ENCODE data around the gene RAPGEF5.
A peak's percentile ranks its signal among the peaks of the same experiment; 100 is the strongest.

Gene RAPGEF5

GRCh38 chr7:22302951-22303423 is 54.0 kb downstream of the RAPGEF5 start:
- no peak for DNase-seq

GRCh38 chr7:22302193-22302592 is 54.8 kb downstream of the RAPGEF5 start:
- no peak for DNase-seq

- DNase-seq, result no peak
Measured at GRCh38 chr7:22301790-22302189, 55.2 kb downstream of the RAPGEF5 start.

GRCh38 chr7:22300839-22301238 is 56.1 kb downstream of the RAPGEF5 start:
- DNase-seq, result no peak

- DNase-seq, result no peak
Measured at GRCh38 chr7:22296916-22297315, 60.0 kb downstream of the RAPGEF5 start.

- no peak for DNase-seq
Measured at GRCh38 chr7:22296265-22296566, 60.7 kb downstream of the RAPGEF5 start.

GRCh38 chr7:22295402-22296264 is 61.3 kb downstream of the RAPGEF5 start:
- DNase-seq, result no peak

- DNase-seq, result no peak
Measured at GRCh38 chr7:22292531-22292930, 64.4 kb downstream of the RAPGEF5 start.

- no peak for DNase-seq
Measured at GRCh38 chr7:22291977-22292376, 65.0 kb downstream of the RAPGEF5 start.

- DNase-seq, result no peak
Measured at GRCh38 chr7:22288202-22288601, 68.8 kb downstream of the RAPGEF5 start.

- no peak for DNase-seq
Measured at GRCh38 chr7:22287412-22287811, 69.5 kb downstream of the RAPGEF5 start.

- DNase-seq, result no peak
Measured at GRCh38 chr7:22286436-22286835, 70.5 kb downstream of the RAPGEF5 start.

- DNase-seq, result no peak
Measured at GRCh38 chr7:22281481-22281880, 75.5 kb downstream of the RAPGEF5 start.

GRCh38 chr7:22280031-22280430 is 76.9 kb downstream of the RAPGEF5 start:
- DNase-seq, result no peak

GRCh38 chr7:22278660-22279059 is 78.3 kb downstream of the RAPGEF5 start:
- no peak for DNase-seq

- no peak for DNase-seq
Measured at GRCh38 chr7:22277375-22277774, 79.6 kb downstream of the RAPGEF5 start.

GRCh38 chr7:22275661-22276060 is 81.3 kb downstream of the RAPGEF5 start:
- no peak for DNase-seq

- DNase-seq, result no peak
Measured at GRCh38 chr7:22271311-22271710, 85.6 kb downstream of the RAPGEF5 start.

GRCh38 chr7:22270371-22270770 is 86.6 kb downstream of the RAPGEF5 start:
- DNase-seq, result no peak

- no peak for DNase-seq
Measured at GRCh38 chr7:22269963-22270362, 87.0 kb downstream of the RAPGEF5 start.

- no peak for DNase-seq
Measured at GRCh38 chr7:22268884-22269421, 88.0 kb downstream of the RAPGEF5 start.

- peak; percentile 3 for DNase-seq
Measured at GRCh38 chr7:22267930-22268615, 88.9 kb downstream of the RAPGEF5 start.

GRCh38 chr7:22262538-22262937 is 94.4 kb downstream of the RAPGEF5 start:
- no peak for DNase-seq

Measured in fibroblast of skin of back (primary cell).